ENCODE results near the gene GPR160.

DNA sequence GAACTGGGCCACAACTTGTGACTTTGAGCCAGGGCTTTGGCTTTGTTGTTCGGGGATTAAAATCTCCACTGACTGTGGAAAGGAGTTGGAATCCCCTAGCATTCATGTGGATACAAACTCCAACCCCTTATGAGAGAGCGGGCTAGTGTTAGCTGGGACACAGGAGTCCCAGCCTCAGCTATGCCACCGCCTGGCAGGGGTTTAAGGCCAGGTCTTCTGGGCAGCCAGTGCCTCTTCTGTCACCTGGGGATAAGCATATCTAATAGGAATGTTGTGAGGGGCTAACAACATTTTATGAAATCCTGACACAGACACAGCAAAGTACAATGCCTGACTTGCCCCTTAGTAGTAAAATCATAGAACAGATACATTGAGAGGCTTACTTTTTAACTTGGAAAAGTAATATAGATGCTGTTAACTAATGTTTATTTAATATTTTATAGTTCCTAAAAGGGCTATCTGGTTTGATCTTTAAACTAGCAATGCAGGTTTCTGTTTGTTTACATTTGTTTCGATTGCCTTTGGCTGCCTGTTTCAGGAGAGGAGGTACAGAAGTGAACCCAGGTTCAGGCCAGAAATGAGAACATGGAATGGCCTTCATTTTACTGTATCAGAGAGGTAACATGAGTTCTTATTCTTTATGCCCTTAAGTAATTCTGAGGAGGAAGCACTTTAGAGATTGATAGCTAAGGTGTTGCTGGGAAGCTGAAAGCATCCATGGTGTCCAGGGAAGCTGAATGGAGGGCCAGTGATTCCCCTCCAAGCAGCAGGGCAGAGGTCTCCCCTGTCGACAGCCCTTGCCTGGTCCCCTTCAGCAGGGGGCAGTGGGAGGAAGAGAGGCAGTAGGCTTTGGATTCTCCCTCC is 8.7 kb downstream of the GPR160 start:
- TF ChIP-seq, protein P1, sequence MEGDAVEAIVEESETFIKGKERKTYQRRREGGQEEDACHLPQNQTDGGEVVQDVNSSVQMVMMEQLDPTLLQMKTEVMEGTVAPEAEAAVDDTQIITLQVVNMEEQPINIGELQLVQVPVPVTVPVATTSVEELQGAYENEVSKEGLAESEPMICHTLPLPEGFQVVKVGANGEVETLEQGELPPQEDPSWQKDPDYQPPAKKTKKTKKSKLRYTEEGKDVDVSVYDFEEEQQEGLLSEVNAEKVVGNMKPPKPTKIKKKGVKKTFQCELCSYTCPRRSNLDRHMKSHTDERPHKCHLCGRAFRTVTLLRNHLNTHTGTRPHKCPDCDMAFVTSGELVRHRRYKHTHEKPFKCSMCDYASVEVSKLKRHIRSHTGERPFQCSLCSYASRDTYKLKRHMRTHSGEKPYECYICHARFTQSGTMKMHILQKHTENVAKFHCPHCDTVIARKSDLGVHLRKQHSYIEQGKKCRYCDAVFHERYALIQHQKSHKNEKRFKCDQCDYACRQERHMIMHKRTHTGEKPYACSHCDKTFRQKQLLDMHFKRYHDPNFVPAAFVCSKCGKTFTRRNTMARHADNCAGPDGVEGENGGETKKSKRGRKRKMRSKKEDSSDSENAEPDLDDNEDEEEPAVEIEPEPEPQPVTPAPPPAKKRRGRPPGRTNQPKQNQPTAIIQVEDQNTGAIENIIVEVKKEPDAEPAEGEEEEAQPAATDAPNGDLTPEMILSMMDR (IDR thresholded peaks at IDR 0.05) = no peak
- no peak for TF ChIP-seq POLR2A (IDR thresholded peaks at IDR 0.05)
